Umbilical cord (tissue), 2 donors: ENCODE results near the gene NLRP3. TPM values are rescaled to one million over a fixed set of nuclear protein-coding genes. Genes with fewer than 3 reads are reported as not detected.

ENCODE experiments used
- DNase-seq: peaks from one replicate; pipeline ENCODE4 v3.0.0-alpha.2; 2015; ENCODE audit warnings: low spot score
- total RNA-seq: library from RNA; depleted of rRNA; stranded (reverse); fragments of >200 nt; gene quantifications from one replicate; pipeline ENCODE4 v1.2.3, GENCODE V29; 2014; ENCODE audit warnings: low replicate concordance; ENCODE audit not compliant: insufficient read depth

NLRP3 gene
- total RNA-seq, 1 donor from 2014 or later = 4.6 TPM

- DNase-seq = no peak
Measured at GRCh38 chr1:247437551-247438505, 21.9 kb downstream of the NLRP3 start.

DNA sequence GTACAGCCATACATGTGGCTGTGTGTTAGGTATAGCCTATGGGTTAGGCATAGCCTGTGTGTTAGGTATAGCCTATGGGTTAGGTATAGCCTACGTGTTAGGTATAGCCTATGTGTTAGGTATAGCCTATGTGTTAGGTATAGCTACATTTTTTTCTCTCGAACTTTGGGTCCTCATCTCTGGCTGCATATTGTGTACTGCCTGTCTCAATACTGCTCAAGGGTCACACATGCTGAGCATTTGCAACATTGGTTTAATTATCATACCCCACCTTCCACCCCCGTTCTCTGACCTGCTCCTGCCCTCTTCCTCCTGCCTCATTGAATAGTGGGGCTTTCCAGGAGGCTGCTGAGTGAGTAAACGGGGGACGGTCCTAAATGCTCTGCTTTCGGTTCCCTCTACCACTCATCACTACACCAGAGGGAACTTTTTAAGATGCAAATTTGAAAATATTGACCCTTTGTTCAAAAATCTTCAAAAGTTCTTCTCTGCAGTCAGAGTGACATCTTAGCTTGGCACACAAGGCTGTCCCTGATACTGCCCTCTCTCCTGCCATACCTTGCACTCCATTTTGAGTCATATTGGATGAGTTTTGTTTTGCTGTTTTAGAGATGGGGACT lies 24.1 kb downstream of the NLRP3 start:
- DNase-seq = no peak

DNA sequence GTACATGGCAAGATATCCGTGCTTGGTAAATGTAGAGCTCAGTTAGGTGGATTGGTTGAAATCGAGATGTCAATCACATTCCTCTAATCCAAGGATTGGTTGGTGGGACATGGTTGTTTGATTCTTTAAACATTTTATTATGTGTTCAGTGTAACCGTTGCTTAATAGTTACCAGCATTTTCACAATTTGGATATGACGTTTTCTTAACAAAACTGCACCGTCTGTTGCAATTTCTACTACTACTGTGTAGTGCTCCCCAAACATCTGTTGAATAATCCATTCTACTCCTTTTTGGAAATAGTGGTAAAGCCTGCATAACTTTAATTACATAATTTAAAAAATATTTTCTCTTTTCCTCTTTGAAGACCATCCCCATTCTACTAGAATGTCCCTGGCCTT lies 25.6 kb downstream of the NLRP3 start:
- DNase-seq = no peak

- DNase-seq = no peak
Measured at GRCh38 chr1:247442164-247442563, 26.2 kb downstream of the NLRP3 start.

DNA sequence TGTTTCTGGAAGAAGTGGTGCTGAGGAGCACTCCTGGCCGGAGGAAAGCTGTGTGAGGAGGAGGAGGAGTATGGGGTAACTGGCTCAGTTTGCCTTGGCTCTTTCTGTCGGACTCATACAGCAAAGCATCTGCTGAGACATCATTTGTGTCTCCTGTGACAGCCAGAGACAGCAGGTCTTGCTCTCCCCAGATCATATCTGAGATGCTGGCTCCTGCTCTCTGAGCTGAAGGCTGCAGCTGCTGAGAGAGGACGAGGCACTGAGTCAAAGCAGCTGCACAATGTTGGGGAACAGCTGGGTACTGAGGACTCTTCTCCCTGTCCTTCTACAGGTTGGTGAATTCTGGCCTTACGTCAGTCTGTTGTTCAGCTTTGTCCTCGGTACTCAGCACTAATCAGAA lies 27.7 kb downstream of the NLRP3 start:
- DNase-seq = no peak

- DNase-seq = no peak
Measured at GRCh38 chr1:247444571-247444970, 28.6 kb downstream of the NLRP3 start.

- peak; percentile 33 for DNase-seq
Measured at GRCh38 chr1:247445526-247446356, 29.8 kb downstream of the NLRP3 start.

DNA sequence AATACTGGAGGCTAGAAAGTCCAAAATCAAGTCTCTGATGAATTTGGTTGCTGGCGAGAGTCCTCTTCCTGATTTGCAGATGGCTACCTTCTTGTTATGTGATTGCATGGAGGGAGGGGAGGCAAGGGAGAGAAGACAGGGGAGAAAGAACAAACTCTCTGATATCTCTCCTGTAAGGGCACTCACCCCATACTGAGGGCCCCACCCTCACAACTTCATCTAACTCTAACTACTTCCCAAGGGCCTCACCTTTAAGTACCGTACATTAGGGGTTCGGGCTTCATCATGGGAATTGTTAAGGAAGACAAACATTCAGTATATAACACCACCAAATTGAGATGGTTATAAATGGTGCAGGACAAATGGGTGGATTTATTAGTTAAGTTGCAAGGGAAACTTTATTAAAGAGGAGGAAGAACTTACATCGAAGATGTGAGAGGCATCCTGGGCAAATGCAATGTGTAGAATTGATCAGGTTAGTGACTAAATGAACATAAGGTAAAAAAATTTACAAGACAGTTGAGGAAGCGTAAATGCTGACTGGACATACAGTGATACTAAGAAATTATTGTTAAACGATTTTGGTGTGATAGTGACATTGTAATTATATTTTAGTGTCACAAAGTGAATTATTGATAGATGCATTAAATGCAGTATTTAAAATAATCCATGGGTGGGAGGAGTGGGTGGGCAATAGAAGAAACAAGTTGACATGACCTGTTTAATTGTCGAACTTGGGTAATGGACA lies 31.4 kb downstream of the NLRP3 start:
- no peak for DNase-seq

DNA sequence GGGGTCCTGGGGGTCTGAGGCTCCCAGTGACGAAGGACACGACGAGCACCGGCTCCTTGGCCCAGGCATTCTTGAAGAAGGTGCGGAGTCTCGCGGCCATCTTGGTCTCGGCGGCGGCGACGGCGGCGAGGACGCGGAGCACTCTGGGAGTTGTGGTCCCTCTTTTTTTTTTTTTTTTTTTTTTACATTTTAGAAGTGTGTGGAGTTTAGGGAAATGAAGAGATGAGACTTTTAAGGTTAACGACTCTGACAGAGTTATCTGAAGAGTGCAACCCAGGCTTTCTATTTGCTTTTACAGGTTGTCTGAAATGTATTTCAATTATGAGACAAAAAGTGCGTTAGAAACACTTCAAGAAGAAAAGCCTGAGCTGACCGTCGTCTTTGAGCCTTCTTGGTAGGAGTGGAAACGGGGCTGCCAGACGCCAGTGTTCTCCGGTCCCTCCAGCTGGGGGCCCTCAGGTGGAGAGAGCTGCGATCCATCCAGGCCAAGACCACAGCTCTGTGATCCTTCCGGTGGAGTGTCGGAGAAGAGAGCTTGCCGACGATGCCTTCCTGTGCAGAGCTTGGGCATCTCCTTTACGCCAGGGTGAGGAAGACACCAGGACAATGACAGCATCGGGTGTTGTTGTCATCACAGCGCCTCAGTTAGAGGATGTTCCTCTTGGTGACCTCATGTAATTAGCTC lies 32.3 kb downstream of the NLRP3 start:
- peak; percentile 78 for DNase-seq

DNA sequence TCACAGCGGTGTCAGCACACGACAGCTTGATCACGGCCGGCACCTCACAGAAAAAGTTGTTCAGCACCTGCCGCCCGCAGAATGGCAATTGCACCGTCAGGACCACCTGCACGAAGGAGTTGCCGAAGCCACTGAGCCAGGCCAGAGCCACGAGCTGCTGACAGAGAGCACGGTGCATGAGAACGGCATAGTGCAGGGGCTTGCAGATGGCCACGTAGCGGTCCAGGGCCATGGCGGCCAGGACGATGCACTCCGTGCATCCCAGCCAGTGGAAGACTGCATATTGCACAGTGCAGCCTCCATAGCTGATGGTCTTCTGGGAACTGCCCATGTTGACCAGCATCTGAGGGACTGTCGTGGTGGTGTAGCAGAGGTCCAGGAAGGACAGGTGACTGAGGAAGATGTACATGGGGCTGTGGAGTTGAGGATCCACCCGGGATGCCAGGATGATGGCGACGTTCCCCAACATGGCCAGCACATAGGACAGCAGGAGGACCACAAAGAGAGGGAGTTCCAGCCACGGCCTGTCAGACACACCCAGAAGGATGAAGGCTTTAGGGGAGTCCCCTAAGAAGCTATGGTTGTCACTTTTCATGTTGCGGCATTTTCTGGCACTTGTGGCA lies 35.5 kb downstream of the NLRP3 start:
- DNase-seq = no peak

DNA sequence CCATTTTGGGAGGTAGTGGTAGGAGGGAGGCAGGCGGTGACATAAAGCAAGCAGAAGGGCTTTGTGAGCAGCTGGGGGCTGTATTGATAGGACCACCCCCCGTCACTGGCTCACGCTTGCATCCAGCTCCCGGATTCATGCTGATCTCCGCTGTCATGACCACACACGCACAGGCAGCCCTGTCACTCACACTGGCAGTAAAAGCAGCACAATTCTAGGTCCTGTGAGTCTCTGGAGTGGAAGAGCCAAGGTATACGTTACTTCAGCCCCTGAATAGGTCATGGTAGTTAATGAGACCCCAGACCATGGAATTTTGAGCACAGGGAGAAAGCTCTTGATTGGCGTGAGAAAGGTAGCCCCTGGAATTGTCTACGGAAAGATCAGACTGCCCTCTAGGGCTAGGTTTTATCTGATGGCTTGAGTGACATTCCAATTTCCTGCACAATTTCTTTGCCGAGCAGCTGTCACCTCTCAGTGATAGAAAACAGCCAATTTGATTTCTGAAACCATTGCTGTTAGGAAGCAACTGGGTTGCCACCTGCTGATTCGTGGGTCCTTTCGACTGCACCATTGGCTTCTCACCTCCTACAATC lies 36.6 kb downstream of the NLRP3 start:
- no peak for DNase-seq

DNA sequence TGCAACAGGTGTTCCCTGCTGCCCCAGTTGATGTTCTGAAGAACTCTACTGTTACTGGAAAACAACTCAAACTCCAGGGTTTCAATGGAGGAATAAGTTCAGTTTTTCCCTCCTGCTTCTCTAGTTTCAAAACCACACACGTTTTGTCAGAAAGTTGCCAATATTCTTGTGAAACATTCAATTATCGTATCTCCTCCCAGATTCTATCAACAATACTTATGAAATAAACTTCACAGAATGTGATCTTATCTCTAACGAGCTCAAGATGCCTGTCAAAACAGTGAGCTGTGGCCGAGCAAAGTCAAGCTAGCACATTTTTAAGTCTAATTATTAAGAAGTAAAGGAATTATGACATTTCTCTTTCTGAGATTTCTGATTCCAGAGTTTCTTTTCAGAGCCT lies 37.3 kb downstream of the NLRP3 start:
- no peak for DNase-seq

GRCh38 chr1:247453997-247454396 lies 38.0 kb downstream of the NLRP3 start:
- no peak for DNase-seq

DNA sequence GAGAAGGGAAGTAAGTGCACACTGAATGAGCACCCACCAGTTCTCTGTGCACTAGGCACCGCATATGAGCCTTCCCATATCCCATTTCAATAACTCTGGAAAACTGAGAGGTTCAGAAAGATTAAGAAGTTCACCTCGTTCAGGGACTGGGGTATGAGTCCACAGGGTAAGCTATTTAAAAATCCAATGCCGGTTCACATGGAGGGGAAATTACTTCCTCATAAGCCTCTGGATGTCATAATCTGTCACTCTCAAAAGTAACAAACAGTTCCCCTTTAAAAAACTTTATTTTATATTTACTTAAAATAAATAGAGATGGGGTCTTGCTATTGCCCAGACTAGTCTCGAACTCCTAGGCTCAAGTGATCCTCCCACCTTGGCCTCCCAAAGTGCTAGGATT lies 40.0 kb downstream of the NLRP3 start:
- no peak for DNase-seq

GRCh38 chr1:247456914-247457639 lies 41.1 kb downstream of the NLRP3 start:
- no peak for DNase-seq

- no peak for DNase-seq
Measured at GRCh38 chr1:247459507-247459906, 43.5 kb downstream of the NLRP3 start.

DNA sequence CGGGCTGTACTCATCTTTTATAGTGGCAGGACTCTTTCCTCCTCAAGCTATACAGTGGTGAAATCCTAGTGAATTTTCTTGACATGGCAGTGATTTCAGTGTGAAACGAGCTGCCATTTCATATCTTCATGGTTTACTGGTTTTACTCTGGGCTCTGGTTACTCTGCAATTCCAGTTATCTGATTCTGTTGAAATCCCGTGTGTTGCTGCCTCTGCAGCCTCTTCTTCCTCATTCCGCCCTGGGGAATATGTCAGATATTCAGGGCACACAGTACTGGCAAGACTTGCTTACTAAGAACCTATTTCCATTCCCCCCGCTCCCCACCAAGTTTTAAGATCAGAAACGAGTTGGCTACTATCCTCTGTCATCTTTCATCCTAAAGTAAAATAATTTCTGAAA lies 49.8 kb downstream of the NLRP3 start:
- no peak for DNase-seq

- no peak for DNase-seq
Measured at GRCh38 chr1:247467129-247467528, 51.2 kb downstream of the NLRP3 start.

- no peak for DNase-seq
Measured at GRCh38 chr1:247468481-247469140, 52.6 kb downstream of the NLRP3 start.
